ENCODE results near the gene RAB38. TPM values are rescaled to one million over a fixed set of nuclear protein-coding genes. Genes with fewer than 3 reads are reported as not detected.
A peak's percentile ranks its signal among the peaks of the same experiment; 100 is the strongest.

RAB38 gene
- 10 to 100 TPM in 1 of 2 donors, 1 to 10 TPM in 1; 1.7 to 13.1 TPM for total RNA-seq

DNA sequence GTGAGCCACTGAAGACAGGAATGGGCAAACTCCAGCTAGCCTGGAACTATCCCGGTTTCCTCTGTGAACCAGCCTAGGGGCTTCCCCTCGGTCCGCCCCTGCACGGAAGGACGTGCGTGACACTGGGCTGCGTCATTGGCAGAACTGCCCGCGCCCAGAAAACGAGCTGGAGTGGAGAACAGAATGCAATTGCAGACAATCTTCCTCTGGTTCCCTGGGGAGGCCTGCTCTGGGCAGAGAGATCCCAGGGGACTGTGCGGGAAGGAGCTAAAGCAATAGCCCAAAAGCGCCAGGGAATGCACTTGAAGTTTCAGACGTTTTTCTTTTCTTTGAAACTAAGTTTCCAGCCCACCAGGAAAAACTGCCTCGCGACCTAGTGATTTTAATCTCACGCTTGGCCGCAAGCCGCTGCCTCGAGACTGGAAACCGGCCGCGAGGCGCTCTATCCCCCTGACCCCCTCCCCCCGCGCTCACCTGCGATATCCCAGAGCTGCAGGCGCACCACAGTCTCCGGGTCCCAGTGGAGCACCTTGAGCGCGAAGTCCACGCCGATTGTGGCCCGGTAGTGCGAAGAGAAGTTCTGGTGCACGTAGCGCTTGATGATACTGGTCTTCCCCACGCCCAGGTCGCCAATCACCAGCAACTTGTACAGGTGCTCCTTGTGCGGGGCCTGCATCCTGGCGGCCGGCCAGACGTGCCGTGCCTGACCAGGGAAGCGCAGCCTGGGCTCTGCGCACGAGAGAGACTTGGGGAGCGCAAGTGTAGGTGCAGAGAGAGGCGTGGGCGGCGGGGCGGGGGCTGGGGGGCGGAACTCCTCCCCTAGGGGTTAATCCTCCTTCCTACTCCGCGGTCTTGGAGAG is at the start of gene RAB38:
RAB38 (minus strand) TSS at position 735 of the 860 bp plus-strand sequence; CDS start at position 676, 59 bp downstream.
- DNase-seq (ENCODE audit: low spot score in 2 of 2) (peak; percentile 60 to 70), ATAC-seq (peak; percentile 40 to 75)
- H3K36me3 Mint-ChIP-seq, result no peaks in the 10 kb centered on the region
- H3K27ac Mint-ChIP-seq, result peak within 1 kb of the TSS; percentile 85 to 86
- H3K9me3 Mint-ChIP-seq, result no peaks in the 10 kb centered on the region

DNA sequence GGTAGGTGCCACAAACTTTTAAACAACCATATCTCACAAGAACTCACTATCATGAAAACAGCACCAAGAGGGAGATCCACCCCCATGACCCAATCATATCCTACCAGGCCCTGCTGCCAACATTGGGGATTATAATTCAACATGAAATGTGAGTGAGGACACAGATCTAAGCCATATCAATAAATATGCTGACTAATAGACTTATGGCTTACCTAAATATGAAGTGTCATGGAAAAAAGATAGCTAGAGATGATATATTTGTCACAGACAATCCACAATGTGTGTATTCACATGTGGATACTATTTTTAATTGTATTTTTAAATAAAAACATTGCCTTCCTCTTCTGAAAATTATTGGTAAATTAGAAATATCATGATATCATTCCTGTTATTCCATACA is 38.2 kb upstream of the RAB38 start:
- H3K36me3 Mint-ChIP-seq, result peaks cover 0 to 9% of the 10 kb centered on the region in 2 donors
- no peak overlapping the region for H3K27ac Mint-ChIP-seq
- ATAC-seq (no peak), DNase-seq (ENCODE audit: low spot score in 2 of 2) (no peak)
- peaks cover 0 to 6% of the 10 kb centered on the region in 2 donors for H3K9me3 Mint-ChIP-seq

DNA sequence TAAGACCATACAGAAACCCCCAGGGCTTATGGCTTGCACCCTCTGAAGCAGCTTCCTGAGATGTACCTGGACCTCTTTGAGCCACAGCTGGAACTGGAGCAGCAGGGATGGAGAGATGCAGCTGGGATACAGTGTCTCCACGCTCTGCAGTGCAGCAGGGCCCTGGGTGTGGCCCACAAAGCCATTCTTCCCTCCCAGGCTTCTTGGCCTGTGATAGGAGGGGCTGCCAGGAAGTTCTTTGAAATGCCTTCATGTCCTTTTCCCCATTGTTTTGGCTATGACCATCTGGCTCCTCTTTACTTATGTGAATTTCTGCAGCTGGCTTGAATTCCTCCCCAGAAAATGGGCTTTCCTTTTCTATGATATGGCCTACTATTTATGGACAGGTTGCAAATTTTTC is 37.1 kb upstream of the RAB38 start:
- peaks cover 0 to 6% of the 10 kb centered on the region in 2 donors for H3K9me3 Mint-ChIP-seq
- peaks cover 0 to 9% of the 10 kb centered on the region in 2 donors for H3K36me3 Mint-ChIP-seq
- no peak for DNase-seq (ENCODE audit: low spot score in 2 of 2)
- no peak overlapping the region for H3K27ac Mint-ChIP-seq
- ATAC-seq, result no peak

GRCh38 chr11:88208745-88209144 is 33.5 kb upstream of the RAB38 start:
- ATAC-seq (no peak), DNase-seq (ENCODE audit: low spot score in 2 of 2) (no peak)
- Mint-ChIP-seq H3K36me3 (peaks cover 0 to 9% of the 10 kb centered on the region in 2 donors), H3K27ac (no peak overlapping the region), H3K9me3 (peaks cover 0 to 6% of the 10 kb centered on the region in 2 donors)

GRCh38 chr11:88206751-88207150 is 31.5 kb upstream of the RAB38 start:
- H3K27ac Mint-ChIP-seq, result no peak overlapping the region
- ATAC-seq (peak in 1 of 2 donors; percentile 99), DNase-seq (ENCODE audit: low spot score in 2 of 2) (peak in 1 of 2 donors; percentile 4)
- H3K9me3 Mint-ChIP-seq, result no peaks in the 10 kb centered on the region
- no peaks in the 10 kb centered on the region for H3K36me3 Mint-ChIP-seq

- no peak overlapping the region for H3K27ac Mint-ChIP-seq
- ATAC-seq (no peak), DNase-seq (ENCODE audit: low spot score in 2 of 2) (no peak)
- no peaks in the 10 kb centered on the region for H3K36me3 Mint-ChIP-seq
- H3K9me3 Mint-ChIP-seq, result no peaks in the 10 kb centered on the region
Measured at GRCh38 chr11:88204353-88204752, 29.1 kb upstream of the RAB38 start.

GRCh38 chr11:88203604-88204003 is 28.4 kb upstream of the RAB38 start:
- peaks cover 0 to 3% of the 10 kb centered on the region in 2 donors for H3K36me3 Mint-ChIP-seq
- no peak for ATAC-seq
- H3K27ac Mint-ChIP-seq, result no peak overlapping the region
- no peaks in the 10 kb centered on the region for H3K9me3 Mint-ChIP-seq
- no peak for DNase-seq (ENCODE audit: low spot score in 2 of 2)

GRCh38 chr11:88202498-88202897 is 27.3 kb upstream of the RAB38 start:
- peaks cover 5% of the 10 kb centered on the region in 2 donors for H3K9me3 Mint-ChIP-seq
- H3K36me3 Mint-ChIP-seq, result peaks cover 8 to 12% of the 10 kb centered on the region in 2 donors
- peak in 1 of 2 donors; percentile 24 for ATAC-seq
- DNase-seq (ENCODE audit: low spot score in 2 of 2), result no peak
- H3K27ac Mint-ChIP-seq, result no peak overlapping the region

GRCh38 chr11:88196393-88196792 is 21.1 kb upstream of the RAB38 start:
- Mint-ChIP-seq H3K36me3 (peaks cover 32 to 38% of the 10 kb centered on the region in 2 donors), H3K9me3 (peaks cover 29% of the 10 kb centered on the region in 2 donors)
- no peak for ATAC-seq

GRCh38 chr11:88195908-88196307 is 20.7 kb upstream of the RAB38 start:
- H3K27ac Mint-ChIP-seq, result no peak overlapping the region
- H3K36me3 Mint-ChIP-seq, result peaks cover 32 to 38% of the 10 kb centered on the region in 2 donors
- DNase-seq (ENCODE audit: low spot score in 2 of 2), result no peak
- ATAC-seq, result no peak
- H3K9me3 Mint-ChIP-seq, result peaks cover 29% of the 10 kb centered on the region in 2 donors

More at GRCh38 chr11:88196393-88196792, 21.1 kb upstream of the RAB38 start:
- no peak for DNase-seq (ENCODE audit: low spot score in 2 of 2)
- H3K27ac Mint-ChIP-seq, result no peak overlapping the region

DNA sequence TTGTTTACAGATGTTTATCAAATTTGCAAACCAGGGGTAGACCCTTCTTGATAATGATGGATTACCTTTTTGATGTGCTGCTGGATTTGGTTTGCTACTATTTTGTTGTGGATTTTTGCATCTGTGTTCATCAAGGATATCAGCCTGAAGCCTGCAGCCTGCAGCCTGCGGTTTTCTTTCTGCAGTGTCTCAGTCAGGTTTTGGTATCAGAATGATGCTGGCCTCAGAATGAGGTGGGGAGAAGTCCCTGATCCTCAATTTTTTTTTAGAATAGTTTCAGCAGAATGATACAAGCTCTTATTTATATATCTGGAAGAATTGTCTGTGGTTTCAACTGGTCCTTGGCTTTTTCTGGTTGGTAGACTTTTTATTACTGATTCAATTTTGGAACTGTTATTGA is 19.7 kb upstream of the RAB38 start:
- DNase-seq (ENCODE audit: low spot score in 2 of 2) (no peak), ATAC-seq (no peak)

DNA sequence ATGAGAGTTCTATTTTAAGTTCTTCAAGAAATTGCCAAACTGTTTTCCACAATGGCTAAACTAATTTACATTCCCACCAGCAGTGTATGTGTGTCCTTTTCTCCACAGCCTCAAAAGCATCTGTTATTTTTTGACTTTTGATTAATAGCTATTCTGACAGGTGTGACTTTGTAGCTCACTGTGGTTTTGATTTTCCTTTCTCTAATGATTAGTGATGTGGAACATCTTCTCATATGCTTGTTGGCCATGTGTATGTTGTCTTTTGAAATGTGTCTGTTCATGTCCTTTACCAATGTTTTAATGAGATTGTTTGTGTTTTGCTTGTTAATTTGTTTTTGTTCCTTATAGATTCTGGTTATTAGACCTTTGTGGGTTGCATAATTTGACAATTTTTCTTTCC is 18.0 kb upstream of the RAB38 start:
- no peak overlapping the region for H3K27ac Mint-ChIP-seq

More for the DNA sequence above, 19.7 kb upstream of the RAB38 start:
- Mint-ChIP-seq H3K27ac (no peak overlapping the region), H3K36me3 (peaks cover 32 to 38% of the 10 kb centered on the region in 2 donors), H3K9me3 (peaks cover 29% of the 10 kb centered on the region in 2 donors)

GRCh38 chr11:88188932-88189253 is 13.7 kb upstream of the RAB38 start:
- Mint-ChIP-seq H3K27ac (no peak overlapping the region), H3K36me3 (no peaks in the 10 kb centered on the region), H3K9me3 (peaks cover 0 to 11% of the 10 kb centered on the region in 2 donors)
- no peak for ATAC-seq
- DNase-seq (ENCODE audit: low spot score in 2 of 2), result no peak

More for the DNA sequence above, 18.0 kb upstream of the RAB38 start:
- no peak for DNase-seq (ENCODE audit: low spot score in 2 of 2)
- no peak for ATAC-seq
- Mint-ChIP-seq H3K36me3 (peaks cover 32 to 33% of the 10 kb centered on the region in 2 donors), H3K9me3 (peaks cover 29% of the 10 kb centered on the region in 2 donors)

DNA sequence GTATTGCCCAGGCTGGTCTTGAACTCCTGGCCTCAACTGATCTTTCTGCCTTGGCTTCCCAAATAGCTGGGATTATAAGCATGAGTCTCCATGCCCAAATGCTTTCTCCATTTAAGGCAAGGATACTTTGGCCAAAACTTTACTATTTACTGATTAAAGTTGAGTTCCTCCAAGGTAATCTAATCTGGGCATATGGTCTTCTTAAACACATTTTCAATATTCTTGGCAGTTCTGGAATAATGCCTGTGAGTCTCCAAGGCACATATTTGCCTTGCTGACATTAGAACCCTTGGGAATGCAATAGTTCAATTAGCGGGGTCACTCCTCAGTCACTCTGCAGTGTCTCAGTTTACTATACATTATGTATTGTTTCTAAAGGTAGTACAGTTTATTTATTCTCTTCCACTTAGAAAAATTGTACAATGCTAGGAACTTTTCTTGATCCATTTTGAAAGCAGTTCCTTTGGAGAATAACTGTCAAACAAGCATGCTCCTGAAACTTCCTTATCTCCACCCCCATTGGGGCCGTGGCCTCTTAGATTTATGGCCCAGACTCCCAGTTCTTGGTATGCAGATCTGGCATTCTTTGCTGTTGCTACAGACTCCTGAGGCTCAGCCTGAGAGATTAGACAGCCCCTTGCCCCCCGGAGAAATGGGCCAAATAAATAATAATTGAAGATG is 13.1 kb upstream of the RAB38 start:
- DNase-seq (ENCODE audit: low spot score in 2 of 2) (no peak), ATAC-seq (no peak)
- Mint-ChIP-seq H3K9me3 (peaks cover 0 to 11% of the 10 kb centered on the region in 2 donors), H3K27ac (no peak overlapping the region), H3K36me3 (no peaks in the 10 kb centered on the region)

- ATAC-seq (no peak), DNase-seq (ENCODE audit: low spot score in 2 of 2) (no peak)
- Mint-ChIP-seq H3K27ac (no peak overlapping the region), H3K36me3 (no peaks in the 10 kb centered on the region), H3K9me3 (peaks cover 0 to 7% of the 10 kb centered on the region in 2 donors)
Measured at GRCh38 chr11:88183233-88183632, 8.0 kb upstream of the RAB38 start.

GRCh38 chr11:88181776-88182175 is 6.5 kb upstream of the RAB38 start:
- ATAC-seq, result no peak
- no peak overlapping the region for H3K27ac Mint-ChIP-seq
- H3K36me3 Mint-ChIP-seq, result no peaks in the 10 kb centered on the region
- DNase-seq (ENCODE audit: low spot score in 2 of 2), result no peak
- H3K9me3 Mint-ChIP-seq, result peaks cover 0 to under 1% of the 10 kb centered on the region in 2 donors

DNA sequence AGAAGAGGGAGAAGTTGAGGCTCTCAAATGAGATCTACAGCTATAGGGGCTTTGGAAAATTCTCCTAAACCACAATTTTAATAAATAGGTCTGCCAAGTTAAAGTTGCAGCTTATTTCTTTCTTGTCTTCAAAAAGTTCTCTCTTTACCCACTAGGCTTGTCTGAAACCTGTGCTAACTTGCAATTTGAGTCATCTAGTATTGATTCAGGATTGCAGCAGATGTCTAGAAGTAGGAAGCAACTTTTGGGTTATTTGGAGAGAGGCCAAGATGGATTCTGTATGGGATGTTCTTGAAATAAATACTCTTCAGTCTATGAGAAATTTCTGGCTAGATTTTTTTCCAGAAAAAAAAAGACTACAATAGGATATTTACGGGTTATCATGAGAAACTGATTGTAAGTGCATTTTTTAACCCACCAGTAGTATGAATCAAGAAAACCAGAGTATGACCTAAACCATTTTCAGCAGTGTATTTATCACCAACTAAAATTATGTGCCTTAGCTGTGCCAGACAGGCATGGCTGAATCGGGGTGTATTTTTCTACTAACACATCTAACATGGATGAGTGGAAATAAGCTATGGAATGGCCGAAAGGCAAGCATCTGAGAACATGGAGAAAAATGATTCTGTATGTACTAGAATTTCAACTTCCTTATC is 4.9 kb upstream of the RAB38 start:
- Mint-ChIP-seq H3K36me3 (no peaks in the 10 kb centered on the region), H3K27ac (peak overlapping the region; percentile 55 to 93), H3K9me3 (no peaks in the 10 kb centered on the region)
- DNase-seq (ENCODE audit: low spot score in 2 of 2) (peak in 1 of 2 donors; percentile 7), ATAC-seq (peak; percentile 22 to 50)
